ENCODE measurements around the gene RASL10A.

The RASL10A gene

DNA sequence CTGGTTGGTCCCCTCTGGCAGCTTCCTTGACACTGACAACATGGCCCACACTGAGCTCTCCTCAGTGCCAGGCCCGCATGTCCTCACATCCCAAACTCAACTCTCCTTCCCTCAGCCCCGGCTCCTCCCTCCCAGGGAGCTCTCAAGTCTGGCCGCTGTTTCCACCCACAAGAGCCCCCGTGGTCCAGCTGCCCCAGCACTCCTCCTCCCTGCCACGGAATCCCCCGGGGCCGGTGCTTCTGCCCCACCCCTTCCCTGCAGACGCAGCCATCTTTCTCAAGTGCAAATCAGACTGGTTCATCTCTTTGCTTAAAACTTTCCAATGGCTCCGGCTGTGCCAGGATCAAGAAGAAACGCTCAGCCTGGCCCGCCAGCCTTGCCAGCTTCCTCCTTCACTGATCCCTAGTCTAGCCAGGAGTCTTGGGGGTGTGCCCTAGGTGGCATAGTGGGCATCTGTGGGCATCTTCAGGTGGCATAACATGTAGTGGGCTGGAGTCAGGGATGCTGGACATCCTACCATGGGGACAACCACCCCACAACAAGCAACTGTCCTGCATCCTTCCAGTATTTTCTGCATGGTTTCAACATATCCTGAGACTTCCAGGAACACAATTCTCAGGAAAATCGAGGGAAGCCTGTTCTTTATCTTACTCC is 22.3 kb upstream of the RASL10A start:
- TF ChIP-seq, protein P1, sequence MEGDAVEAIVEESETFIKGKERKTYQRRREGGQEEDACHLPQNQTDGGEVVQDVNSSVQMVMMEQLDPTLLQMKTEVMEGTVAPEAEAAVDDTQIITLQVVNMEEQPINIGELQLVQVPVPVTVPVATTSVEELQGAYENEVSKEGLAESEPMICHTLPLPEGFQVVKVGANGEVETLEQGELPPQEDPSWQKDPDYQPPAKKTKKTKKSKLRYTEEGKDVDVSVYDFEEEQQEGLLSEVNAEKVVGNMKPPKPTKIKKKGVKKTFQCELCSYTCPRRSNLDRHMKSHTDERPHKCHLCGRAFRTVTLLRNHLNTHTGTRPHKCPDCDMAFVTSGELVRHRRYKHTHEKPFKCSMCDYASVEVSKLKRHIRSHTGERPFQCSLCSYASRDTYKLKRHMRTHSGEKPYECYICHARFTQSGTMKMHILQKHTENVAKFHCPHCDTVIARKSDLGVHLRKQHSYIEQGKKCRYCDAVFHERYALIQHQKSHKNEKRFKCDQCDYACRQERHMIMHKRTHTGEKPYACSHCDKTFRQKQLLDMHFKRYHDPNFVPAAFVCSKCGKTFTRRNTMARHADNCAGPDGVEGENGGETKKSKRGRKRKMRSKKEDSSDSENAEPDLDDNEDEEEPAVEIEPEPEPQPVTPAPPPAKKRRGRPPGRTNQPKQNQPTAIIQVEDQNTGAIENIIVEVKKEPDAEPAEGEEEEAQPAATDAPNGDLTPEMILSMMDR (IDR thresholded peaks at IDR 0.05; ENCODE audit: low read depth, low read length): no peak
- no peak for DNase-seq (ENCODE audit: extremely low read depth, low read depth)

DNA sequence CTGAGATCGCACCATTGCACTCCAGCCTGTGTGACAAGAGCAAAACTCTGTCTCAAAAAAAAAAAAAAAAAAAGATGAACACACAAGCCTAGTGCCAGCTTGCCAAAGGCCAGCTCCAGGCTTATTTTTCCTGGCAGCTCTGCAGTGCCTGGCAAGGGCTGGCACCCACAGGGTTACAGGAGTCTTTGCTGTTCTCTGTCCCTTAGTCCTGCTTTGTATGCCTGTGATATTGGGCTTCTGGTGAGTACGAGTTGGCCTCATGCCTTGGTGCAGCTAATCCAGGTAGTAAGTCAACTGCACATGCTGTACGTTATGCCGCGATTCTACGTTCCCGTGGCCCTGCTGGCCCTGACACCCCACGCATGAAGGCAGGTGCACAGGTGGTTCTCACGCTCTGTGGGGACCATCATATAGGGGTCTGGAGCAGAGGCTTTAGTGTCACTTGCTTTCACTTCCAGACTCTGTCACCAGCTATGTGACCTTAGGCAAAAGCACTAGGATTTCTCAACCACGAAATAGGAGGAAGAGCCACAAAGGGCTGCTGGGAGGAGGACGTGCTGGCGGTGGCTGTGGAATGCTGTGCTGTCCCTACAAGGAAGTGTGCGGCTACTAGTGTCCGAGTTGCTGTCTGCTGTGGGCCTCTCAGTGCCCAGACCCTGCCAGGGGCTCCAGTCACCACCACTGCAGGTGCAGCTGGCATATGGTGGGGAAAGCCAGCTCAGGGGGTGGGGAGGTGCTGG is 21.4 kb upstream of the RASL10A start:
- TF ChIP-seq, protein P1 (IDR thresholded peaks at IDR 0.05; ENCODE audit: low read depth, low read length): no peak
- no peak for DNase-seq (ENCODE audit: extremely low read depth, low read depth)

DNA sequence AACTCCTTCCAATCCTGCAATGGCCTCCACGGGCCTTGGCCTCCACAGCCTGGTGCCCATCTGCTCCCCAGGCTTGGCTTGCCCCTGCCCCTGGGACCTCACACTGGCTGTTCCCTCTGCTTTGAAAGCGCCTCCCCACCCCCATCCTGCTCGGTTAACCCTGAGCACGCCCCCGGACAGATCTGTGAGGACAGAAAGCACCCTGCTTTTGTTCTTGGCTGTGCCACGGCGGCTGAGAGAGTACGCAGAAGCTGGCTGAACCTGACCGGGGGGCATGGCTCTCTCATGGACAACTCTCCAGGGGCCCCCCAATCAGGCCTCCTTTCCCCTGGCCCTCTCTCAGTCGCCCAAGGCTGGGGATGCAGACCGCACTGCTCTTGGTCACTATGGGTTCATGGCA is 20.2 kb upstream of the RASL10A start:
- TF ChIP-seq, protein P1 (IDR thresholded peaks at IDR 0.05; ENCODE audit: low read depth, low read length): no peak
- no peak for DNase-seq (ENCODE audit: extremely low read depth, low read depth)

DNA sequence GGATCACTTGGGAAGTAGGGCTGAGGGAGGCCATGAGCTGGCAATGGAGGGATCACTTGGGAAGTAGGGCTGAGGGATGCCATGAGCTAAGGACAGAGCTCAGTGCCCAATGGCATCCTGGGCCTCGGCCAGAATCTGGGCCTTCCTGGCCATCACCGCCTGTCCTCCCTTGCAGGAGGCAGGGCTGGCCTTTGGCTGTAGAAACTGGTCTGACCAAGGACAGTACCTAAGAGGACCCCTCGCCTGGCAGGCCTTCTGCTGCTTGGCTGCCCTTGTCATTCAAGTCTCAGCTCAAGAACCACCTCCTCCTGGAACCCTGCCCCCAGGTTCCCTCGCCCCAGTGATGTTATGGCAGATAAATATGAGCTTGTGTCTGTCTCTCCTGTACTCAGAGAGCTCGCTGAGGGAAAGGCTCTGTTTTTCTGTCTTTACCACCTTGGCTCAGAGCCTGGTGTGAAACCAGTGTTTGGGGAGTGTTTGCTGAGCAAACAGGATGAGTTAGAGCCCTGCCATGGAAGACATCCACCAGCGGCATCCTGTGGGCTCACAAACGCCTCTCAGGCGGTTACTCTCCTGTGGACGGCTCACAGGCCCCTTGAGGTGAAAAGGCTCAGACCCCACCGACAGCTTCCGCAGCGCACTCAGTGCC is 19.3 kb upstream of the RASL10A start:
- TF ChIP-seq, protein P1 (IDR thresholded peaks at IDR 0.05; ENCODE audit: low read depth, low read length): no peak

DNA sequence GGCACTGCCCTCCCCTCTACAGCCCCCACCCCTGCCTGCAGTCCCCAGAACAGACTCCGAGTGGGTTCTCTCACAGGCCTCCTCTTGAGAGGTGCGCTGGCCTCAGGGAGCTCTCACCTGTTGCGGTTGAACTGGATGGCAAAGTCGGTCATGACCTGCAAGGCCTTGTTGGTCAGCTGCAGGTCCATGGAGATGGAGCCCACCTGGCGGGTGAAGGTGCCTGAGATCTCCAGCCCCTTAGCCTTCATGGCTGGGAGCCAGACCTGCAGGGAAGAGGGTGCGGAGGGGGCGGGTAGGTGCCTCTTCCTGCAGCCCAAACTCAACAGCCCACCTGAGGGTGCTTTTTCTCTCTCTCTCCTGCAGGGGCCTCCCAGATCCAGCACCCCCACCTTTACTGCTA is 18.7 kb upstream of the RASL10A start:
- TF ChIP-seq, protein P1 (IDR thresholded peaks at IDR 0.05; ENCODE audit: low read depth, low read length): no peak

More for the DNA sequence above, 19.3 kb upstream of the RASL10A start:
- DNase-seq (ENCODE audit: extremely low read depth, low read depth): no peak

DNA sequence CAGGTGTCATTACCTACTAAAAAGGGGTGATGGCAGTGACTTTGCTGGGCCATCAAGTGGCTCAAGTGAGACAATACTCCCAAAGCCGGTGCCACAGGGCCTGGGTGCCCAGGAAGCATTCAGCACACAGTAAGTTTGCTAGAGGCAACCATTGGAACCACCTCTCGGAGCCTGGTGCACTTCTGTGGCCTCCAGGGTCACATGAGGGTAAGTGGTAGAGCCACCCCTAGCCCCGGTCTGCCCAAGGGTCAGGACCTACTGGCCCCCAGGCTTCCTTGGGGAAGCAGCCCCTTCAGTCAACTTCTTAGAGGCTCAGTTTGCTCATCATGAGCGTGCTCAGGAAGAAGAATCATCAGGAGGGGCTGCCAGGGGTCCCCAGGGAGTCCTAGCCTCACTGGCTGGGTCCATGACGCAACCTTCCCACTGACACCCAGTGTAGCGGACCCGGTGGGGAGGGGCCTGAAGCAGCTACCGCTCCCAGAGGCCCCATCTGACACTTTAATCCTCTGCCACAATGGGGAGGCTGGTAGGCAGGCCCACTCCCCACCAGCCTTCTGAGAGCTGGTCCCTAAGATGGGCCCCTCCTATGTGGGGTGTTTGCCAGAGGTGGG is 17.5 kb upstream of the RASL10A start:
- TF ChIP-seq, protein P1 (IDR thresholded peaks at IDR 0.05; ENCODE audit: low read depth, low read length): no peak
- DNase-seq (ENCODE audit: extremely low read depth, low read depth): no peak

More for the DNA sequence above, 18.7 kb upstream of the RASL10A start:
- DNase-seq (ENCODE audit: extremely low read depth, low read depth): no peak

Data from AG09319 (cell line).